A673 (cell line): ENCODE data around the gene TMEM108. TPM values are rescaled to one million over a fixed set of nuclear protein-coding genes. Genes with fewer than 3 reads are reported as not detected.

Experiments used
- BruUV-seq: library from RNA; stranded (reverse); fragments of 400-500 nt; replicated peaks from 2 replicates; lab custom pipeline; 2021; lab: Mats Ljungman, UMichigan
- CTCF ChIA-PET: fragments of 300-600 bp; sonication (Branson Sonifier 250); formaldehyde crosslinking; loops from one replicate; lab custom pipeline; 2022; ENCODE audit warnings: antibody characterized with exemption; lab: Charles Lee
- POLR2A ChIA-PET: fragments of 300-600 bp; sonication (Branson Sonifier 250); formaldehyde crosslinking; loops from one replicate; lab custom pipeline; 2022; ENCODE audit warnings: antibody characterized with exemption; ENCODE audit not compliant: low non-redundant PET; lab: Charles Lee
- DNase-seq: peaks from one replicate; pipeline ENCODE4 v3.0.0-alpha.2; 2015; ENCODE audit warnings: low spot score
- H3K27ac ChIP-seq: fragments of 200-600 bp; sonication (generic); 2 replicates; pipeline ENCODE4 v1.5.1; 2016; ENCODE audit warnings: mixed run types, low read depth, mild to moderate bottlenecking, mixed read lengths, antibody characterized with exemption, low read length; ENCODE audit not compliant: poor library complexity, severe bottlenecking
- H3K27me3 ChIP-seq: fragments of 200-600 bp; sonication (generic); replicated peaks from 2 replicates; pipeline ENCODE4 v1.6.1; 2017; ENCODE audit warnings: mixed run types, low read depth, mild to moderate bottlenecking, mixed read lengths, antibody characterized with exemption, low read length; ENCODE audit not compliant: insufficient read depth, poor library complexity
- H3K36me3 ChIP-seq: fragments of 200-600 bp; sonication (generic); 2 replicates; pipeline ENCODE4 v1.6.1; 2016; ENCODE audit warnings: mixed run types, mild to moderate bottlenecking, mixed read lengths, antibody characterized with exemption, low read length; ENCODE audit not compliant: insufficient read depth, poor library complexity, severe bottlenecking
- H3K4me1 ChIP-seq: fragments of 200-600 bp; sonication (generic); 2 replicates; pipeline ENCODE4 v1.6.1; 2017; ENCODE audit warnings: mixed run types, mild to moderate bottlenecking, mixed read lengths, antibody characterized with exemption, low read length; ENCODE audit not compliant: insufficient read depth, poor library complexity, severe bottlenecking
- H3K4me3 ChIP-seq: fragments of 200-600 bp; sonication (generic); 2 replicates; pipeline ENCODE4 v1.5.1; 2016; ENCODE audit warnings: low read depth, mixed run types, mild to moderate bottlenecking, mixed read lengths, low read length; ENCODE audit not compliant: poor library complexity, severe bottlenecking
- H3K9me3 ChIP-seq: fragments of 200-600 bp; sonication (generic); 2 replicates; pipeline ENCODE4 v1.6.1; 2016; ENCODE audit warnings: mixed run types, low read depth, mild to moderate bottlenecking, mixed read lengths, antibody characterized with exemption, low read length; ENCODE audit not compliant: poor library complexity, severe bottlenecking
- EZH2 ChIP-seq: fragments of 200-600 bp; sonication (generic); IDR thresholded peaks from 2 replicates; pipeline ENCODE4 v1.6.1; 2017; ENCODE audit warnings: borderline replicate concordance, low read depth, mild to moderate bottlenecking, mixed read lengths, antibody characterized with exemption, low read length; ENCODE audit not compliant: poor library complexity, severe bottlenecking
- intact Hi-C: fragments of 100-400 bp; cut with micrococcal nuclease; formaldehyde crosslinking; loops from one replicate; pipeline ENCODE4 v1.10.0; 2022; ENCODE audit not compliant: unreplicated experiment
- total RNA-seq: library from RNA; stranded (reverse); gene quantifications from 2 replicates; pipeline ENCODE4 v1.2.3, GENCODE V29; 2021
- TF ChIP-seq, protein P1 (sequence below): fragments of 300-800, 200-600 bp; sonication (generic); conservative IDR thresholded peaks from 2 replicates; pipeline ENCODE4 v1.5.1; 2017; ENCODE audit warnings: low read depth, mild to moderate bottlenecking, antibody characterized with exemption, low read length, moderate library complexity, mixed read lengths

The TMEM108 gene
- total RNA-seq, 1 experiment from 2014 or later, result 0.30 TPM

DNA sequence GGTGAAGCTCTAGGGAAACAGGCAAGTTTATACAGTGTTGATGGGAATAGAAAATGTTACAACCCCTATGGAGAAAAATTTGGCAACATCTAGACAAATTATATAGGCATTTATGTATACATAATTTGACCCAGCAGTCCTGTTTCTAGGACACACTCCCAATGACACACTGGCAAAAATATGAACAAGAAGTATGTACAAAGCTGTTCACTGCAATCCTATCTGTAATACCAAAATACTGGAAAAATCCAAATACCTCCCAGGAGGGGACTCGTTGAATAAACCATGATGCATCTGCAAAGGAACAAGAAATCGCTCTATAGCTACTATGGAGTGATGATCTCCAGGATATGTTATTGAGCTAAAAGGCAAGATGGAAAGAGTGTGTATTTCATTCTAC lies 370.2 kb downstream of the TMEM108 start:
- Histone ChIP-seq H3K36me3 (no peaks in the 10 kb centered on the region), H3K4me3 (no peak overlapping the region), H3K4me1 (peaks cover 4% of the 10 kb centered on the region), H3K27ac (no peak overlapping the region), H3K27me3 (peaks cover 50% of the 10 kb centered on the region), H3K9me3 (no peaks in the 10 kb centered on the region)
- DNase-seq, result no peak
- CTCF ChIA-PET, result no interaction called here
- TF ChIP-seq, protein P1, sequence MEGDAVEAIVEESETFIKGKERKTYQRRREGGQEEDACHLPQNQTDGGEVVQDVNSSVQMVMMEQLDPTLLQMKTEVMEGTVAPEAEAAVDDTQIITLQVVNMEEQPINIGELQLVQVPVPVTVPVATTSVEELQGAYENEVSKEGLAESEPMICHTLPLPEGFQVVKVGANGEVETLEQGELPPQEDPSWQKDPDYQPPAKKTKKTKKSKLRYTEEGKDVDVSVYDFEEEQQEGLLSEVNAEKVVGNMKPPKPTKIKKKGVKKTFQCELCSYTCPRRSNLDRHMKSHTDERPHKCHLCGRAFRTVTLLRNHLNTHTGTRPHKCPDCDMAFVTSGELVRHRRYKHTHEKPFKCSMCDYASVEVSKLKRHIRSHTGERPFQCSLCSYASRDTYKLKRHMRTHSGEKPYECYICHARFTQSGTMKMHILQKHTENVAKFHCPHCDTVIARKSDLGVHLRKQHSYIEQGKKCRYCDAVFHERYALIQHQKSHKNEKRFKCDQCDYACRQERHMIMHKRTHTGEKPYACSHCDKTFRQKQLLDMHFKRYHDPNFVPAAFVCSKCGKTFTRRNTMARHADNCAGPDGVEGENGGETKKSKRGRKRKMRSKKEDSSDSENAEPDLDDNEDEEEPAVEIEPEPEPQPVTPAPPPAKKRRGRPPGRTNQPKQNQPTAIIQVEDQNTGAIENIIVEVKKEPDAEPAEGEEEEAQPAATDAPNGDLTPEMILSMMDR, result no peak
- no peak for TF ChIP-seq EZH2
- BruUV-seq, result no TSS peak
- intact Hi-C loops, result no loop called here
- POLR2A ChIA-PET, result no interaction called here

DNA sequence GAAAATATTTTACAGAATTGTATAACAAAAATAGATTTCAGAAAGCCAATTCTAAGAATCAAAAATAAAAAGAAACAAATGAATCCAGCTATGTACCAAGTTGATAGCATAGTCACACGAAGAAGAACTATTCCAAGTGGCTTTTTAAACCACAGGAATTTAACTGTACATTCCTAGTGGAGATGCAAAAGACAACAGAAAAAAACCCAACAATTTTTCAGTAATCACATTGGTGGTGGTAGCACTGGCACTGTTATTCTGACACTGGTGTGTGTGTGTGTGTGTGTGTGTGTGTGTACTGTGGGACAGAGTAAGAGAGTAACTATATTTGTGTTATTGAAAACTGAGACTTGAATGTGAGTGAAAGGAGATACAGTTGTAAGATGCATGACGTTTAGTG lies 370.8 kb downstream of the TMEM108 start:
- Histone ChIP-seq H3K9me3 (no peaks in the 10 kb centered on the region), H3K4me1 (peaks cover 8% of the 10 kb centered on the region), H3K27ac (no peak overlapping the region), H3K36me3 (no peaks in the 10 kb centered on the region), H3K27me3 (peaks cover 50% of the 10 kb centered on the region), H3K4me3 (no peak overlapping the region)
- no TSS peak for BruUV-seq
- POLR2A ChIA-PET, result no interaction called here
- TF ChIP-seq, protein P1, result no peak
- no peak for TF ChIP-seq EZH2
- DNase-seq, result no peak
- intact Hi-C loops, result no loop called here
- CTCF ChIA-PET, result no interaction called here

DNA sequence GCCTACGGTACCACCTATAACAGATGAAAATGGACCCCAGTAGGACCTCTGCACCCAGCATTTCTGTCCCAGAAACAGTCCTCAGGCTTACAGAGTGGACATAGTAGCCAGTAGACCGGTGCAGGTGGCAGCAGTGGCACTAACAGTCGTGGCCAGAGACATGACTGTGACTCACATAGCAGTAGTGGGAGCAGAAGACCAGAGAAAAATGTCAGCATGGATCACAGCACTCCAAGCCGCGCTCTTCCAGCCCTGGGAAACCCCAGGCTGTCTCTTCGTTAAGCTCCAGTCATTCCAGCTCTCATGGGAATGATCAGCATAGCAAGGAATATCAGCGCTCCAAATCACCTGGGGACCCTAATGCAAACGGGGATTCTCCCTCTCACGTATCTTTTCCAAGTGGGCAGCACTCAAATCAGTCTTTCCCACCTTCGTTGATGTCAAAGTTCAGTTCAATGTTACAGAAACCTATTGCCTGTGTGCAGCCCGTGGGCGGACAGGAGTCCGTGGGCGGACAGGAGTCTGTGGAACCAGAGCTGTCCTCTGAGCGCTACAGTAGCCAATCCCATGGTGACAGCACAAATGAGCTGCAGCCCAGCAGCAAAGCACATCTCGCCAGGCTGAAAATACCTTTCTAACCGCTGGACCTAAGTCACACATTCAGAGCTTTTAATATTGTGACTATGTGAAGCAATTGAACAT lies 372.2 kb downstream of the TMEM108 start:
- POLR2A ChIA-PET, result no interaction called here
- H3K9me3 ChIP-seq, result no peaks in the 10 kb centered on the region
- no peak overlapping the region for H3K4me3 ChIP-seq
- intact Hi-C loops, result no loop called here
- DNase-seq, result no peak
- no peaks in the 10 kb centered on the region for H3K36me3 ChIP-seq
- H3K4me1 ChIP-seq, result peaks cover 11% of the 10 kb centered on the region
- H3K27me3 ChIP-seq, result peaks cover 50% of the 10 kb centered on the region
- no TSS peak for BruUV-seq
- TF ChIP-seq, protein P1, result no peak
- TF ChIP-seq EZH2, result no peak
- H3K27ac ChIP-seq, result no peak overlapping the region
- CTCF ChIA-PET, result interaction anchor here (0.6 kb wide), 1 partner anchor 369 kb away, joined by 3 read pairs; no protein-coding TSS in a partner anchor
